GM21367 (cell line): Measurements from ENCODE around the gene MRPL50.

Source experiments
- ATAC-seq: cut with Tn5 transposase; IDR thresholded peaks from one replicate; pipeline ENCODE4 v1.9.1; 2021; ENCODE audit not compliant: unreplicated experiment

MRPL50 gene

DNA sequence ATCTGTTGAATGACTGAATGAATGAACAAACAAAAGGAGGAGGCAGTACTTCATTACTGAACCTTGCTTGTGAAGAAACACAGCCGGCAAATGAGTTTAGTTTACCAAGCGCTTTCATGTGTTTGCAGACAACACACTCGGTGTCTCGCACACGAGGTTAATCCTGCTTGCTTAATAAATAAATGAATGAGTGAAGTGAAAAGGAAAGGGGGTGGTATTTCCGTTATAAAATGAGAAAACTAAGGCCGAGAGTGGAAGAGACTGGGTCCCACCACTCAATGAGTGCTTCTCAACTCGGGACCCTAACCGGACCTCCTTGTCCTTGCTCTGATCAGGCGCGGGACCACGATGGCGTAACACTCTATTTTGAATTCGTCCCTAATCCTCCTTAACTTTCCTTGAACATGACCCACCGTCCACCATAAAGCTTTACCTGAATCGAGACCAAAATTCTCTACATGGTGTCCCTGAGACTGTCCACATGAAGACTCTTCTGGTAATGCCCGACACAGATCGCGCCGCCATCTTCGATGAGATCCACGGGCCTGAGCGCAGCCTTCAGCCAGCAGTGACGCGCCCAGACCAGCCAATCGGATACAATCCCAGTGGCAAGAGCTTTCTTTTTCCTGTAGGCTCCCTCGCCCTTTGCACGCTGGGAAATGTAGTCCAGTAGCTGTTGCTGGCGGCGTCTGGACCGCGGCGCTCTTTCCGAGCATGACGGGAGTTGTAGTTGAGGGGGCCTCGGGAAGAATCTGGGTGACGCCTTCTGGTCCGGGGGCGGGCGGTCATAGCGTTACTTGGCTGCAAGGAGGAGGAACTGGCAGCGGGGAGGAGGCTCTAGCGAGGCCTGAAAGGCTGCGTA lies at the start of gene MRPL50, which contains the start of gene ZNF189:
MRPL50 (minus strand) TSS at position 551 of the 862 bp plus-strand sequence; CDS start at position 525, 26 bp downstream.
ZNF189 (plus strand) TSS at position 784 of the 862 bp plus-strand sequence. CDS start 306 bp downstream, outside the sequence.
- ATAC-seq: peak; percentile 99

DNA sequence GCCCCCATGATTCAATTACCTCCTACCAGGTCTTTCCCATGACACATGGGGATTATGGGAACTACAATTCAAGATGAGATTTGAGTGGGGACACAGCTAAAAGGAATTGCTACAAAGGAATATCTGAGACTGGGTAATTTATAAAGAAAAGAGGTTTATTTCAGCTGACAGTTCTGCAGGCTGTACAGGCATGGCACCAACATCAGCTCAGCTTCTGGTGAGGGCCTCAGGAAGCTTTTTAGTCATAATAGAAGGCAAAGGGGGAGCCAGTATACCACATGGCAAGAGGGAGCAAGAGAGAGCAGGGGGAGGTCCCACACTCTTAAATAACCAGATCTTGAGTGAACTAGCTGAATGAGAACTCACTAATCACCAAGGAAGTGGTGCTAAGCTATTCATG lies 48.3 kb upstream of the MRPL50 start:
- ATAC-seq: no peak

DNA sequence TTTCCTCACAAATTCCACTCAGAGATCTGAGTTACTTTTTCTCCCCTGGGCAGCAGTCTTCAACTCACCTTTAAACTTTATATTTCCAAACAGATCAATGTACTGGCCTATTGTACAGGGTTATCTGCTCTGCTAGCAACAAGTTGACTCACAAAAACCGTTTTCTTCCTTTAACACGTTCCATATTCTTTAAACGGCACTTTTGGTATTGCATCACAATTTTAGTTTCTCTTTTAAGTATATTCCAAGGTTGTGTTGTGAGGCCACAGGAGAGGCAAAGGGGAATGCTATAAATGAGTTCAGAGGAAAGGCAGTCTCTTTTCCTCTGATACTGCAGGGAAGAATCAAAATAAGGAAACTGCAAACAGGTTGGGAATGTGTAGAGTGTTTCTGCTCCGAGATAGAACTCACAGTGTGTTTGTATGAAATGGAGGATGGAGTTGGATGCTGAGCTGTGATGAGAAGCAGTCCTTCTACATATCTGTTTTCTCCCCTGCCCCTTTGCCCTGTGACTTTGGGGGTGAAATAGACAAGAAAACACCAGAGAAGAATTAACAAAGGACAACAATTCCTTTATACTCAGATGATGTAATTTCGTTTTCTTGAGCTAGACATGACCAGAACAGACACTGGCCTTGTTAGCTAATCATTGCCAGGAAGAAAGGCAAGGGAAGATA lies 47.1 kb upstream of the MRPL50 start:
- ATAC-seq: no peak

DNA sequence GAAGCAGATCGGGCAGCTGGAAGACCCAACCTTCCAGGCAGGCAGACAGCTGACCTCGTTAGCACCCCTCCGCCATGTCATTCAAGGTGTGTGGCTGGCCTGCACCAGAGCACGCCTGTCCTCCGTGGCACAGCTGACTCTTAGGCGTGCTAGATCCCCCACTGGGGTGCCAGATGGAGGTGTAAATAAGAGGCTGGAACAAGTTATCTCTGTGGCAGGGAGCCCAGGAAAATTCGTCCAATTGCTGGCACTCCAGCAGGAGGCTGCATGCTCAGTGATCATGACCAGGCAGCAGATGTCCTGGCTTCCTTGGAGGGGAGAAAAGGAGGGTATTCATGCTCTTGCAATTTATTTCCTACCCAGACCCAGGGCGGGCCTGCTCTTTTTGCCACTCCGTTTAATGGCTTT lies 45.0 kb upstream of the MRPL50 start:
- ATAC-seq: no peak

DNA sequence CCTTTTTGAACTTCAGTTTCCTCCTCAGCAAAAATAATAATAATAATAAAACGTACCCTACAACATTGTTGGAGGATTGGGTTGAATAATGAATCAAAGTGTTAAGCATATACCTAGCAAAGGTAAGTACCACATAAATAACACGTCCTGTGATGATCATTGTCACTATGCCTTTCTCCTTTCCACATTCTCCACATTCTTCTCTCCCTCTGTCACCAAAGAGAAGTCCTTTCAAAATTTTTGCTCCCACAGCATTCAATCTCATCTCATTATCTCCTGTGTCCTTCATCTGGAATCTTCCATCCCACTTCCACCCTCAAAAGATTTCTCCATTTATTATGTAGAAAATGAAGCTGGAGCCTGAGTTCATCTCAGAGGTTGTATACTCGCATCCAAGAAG lies 44.3 kb upstream of the MRPL50 start:
- no peak for ATAC-seq

DNA sequence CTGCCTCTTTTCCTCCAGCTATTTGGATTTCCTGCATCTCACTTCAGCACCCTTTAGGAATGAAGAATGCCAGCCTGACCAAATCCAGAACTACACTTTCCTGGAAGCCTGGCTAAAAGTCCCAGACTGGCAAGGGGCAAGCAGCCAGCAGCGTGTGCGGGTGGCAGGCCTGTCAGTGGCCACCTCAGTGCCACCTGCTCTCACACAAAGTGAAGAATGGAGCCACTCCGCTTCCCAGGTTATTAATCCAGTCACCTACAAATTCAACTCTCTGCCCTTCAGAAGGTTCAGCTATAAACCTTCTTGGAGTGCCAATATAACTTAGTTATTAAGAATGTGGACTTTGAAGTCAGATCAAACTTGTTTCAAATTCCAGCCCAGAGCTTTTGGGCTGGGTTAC lies 43.9 kb upstream of the MRPL50 start:
- ATAC-seq: no peak

DNA sequence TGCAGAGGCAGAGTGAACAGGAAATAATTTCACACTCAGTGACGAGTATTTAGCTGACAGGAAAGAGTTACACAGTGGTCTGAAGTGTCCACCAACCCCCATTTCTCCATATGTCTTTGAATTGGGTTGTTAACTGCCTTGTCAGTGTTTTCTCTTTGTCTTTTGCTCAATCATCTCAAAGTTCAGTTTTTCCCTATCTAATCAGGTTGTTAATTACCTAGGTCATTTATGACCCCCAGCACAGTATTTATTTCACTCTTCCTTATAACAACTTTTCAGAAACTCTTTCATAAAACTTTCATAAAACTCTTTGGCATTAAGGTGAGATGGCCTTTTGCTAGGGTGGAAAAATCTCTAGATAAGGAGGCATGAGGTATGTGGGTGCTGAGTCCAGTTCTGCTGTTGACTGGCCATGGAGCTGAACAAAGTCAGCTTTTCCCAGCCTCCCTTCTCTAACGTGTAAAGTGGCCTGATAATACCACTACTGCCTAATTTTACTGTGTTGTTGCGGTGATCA lies 42.4 kb upstream of the MRPL50 start:
- ATAC-seq: no peak

DNA sequence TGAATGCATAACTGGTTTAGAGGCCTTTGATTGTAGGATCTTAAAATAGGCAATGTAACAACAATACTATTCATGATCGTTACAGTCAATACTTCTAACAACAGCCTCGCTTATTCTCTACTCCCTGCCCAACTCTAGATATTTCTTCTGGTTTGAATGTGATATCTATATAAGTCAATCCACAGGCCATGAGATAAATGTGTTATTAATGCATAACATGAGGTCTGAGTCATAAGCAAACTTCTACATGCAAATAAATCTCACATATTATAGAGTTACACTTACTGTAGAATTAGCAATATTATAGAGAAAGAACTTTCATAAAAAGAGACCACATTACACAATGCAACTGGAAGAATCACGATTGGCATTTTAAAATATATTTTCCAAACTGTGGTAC lies 40.1 kb upstream of the MRPL50 start:
- ATAC-seq: no peak

DNA sequence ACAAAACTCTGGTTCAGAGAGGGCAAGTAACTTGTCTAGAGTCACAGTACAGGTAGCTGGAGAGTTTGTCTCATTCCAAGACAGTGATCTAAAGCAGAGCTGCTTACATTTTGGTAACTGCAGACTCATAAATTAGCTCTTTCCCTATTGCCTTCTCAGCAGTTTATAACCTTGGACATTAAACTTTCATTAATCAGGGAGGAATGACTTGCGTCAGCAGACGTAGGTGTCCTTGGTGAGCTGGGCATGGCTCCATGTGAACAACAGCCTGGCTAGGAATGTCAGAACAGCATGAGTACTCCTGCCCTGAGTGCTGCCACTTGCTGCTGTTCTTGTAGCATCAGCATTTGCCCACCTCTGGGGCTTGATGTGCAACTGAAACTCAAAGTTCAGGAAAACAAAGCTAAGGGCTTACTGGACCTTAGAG lies 39.4 kb upstream of the MRPL50 start:
- ATAC-seq: no peak

DNA sequence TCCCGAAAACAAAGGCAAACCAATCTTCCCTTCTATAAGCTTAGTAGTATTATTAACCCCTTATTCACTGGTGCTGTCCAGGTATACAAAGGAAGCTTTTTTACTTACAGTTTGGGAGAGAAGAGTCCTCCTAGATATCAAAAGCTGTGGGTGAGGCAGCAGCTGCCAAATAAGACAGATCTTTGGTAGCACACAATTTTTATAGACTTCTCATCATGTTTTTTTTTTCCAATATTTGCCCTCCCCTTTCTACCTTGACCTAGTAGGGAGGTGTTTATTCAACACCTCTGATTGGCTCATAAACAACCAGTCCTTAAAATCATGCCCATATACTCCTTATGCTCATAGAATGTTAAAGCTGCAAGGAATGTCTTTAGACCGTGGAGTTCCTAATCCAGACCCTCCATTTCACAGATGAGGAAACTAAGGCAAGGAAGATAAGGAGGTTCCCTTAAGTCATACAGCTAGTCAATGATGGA lies 37.2 kb upstream of the MRPL50 start, which contains the start of gene ALDOB:
ALDOB (minus strand) TSS at position 174 of the 479 bp plus-strand sequence. CDS start 4,887 bp downstream, outside the sequence.
- no peak for ATAC-seq

DNA sequence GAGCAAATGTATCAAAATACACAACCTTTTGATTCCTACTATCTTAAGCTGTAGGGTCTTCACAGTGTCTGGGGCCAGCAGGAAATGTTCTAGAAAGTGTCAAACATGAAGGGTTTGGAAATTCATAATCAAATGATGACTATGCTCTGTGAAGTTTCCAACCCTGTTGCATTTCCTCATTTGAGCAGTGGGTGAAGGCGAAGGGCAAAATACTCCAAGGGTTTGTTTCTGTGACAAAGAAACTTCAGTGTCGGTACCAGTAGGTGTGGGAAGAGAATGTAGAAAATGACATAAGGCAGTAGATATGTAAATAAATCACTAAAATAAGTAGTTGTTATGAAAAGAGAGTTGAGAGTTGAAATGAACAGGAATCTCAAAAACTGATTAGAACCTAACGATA lies 36.6 kb upstream of the MRPL50 start:
- ATAC-seq: no peak

DNA sequence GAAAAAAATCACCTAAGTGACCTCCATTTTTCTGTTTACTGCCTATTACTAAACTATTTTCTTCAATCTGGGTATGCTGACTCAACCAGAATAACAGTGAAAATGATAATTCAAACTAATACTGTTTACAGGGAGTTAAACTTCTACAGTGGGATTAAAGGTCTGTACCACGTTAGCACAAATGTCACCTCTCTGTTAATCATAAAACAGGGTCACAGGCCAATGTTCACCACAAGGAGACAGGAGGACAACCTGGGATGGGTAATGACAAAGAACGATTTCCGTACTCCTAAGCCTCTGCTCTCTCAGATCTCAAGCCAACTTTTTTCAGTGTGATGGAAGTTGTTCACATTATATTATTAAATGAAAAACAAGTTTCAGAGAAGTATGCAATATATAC lies 34.8 kb upstream of the MRPL50 start:
- ATAC-seq: no peak

DNA sequence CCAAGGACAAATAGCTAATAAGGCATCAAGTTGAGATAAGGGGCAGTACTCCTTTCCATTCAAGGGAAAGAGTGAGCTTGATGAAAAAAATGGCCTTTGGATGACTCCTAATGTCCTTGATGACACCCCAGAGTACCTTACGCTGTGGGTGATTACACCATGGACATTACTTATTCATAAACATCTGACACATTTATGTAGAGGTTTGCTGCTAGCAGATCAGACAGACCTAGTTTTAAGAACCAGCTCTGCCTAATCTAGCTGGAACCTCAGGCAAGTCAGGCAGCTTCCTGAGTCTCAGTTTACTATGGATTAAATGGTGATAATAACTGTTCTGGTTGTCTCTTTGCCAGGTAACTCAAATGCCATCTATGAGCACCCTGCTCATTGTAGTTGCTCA lies 34.3 kb upstream of the MRPL50 start:
- ATAC-seq: no peak

DNA sequence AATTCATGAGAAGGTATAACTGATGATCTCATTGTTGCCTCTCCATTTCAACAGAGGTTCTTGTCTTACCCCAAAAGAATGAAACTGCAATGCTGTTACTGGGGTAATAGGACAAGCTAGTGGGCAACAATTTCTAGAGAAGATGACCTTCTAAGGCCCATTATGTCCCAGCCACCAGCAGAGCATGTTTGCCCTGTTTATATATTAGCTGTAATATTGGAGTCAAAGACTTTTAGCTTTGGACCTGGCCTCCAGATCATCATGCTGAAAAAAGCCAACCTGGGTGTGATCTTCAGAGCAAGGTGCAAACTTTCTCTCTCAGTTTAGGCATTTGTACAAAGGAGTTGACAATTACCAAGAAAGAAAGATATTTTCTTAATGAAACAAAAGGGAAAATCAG lies 33.8 kb upstream of the MRPL50 start:
- ATAC-seq: no peak

DNA sequence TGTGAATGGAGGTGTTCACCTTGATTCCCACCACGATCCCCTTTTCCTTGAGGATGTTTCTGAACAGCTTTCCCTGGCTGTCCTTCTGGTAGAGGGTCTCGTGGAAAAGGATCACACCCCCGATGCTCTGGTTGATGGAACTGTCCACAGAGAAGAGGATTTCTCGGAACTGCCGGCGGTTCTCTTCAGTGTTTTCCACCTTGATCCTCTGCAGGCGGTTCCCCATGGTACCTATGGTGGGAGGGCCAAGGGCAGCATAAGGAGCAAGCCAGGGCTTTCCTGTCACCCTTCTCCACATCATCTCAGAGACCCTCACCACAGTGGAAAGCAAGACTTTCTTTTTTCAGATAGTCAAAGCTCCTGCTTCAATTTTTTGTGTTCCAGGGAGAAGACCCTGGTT lies 31.3 kb upstream of the MRPL50 start:
- ATAC-seq: no peak

DNA sequence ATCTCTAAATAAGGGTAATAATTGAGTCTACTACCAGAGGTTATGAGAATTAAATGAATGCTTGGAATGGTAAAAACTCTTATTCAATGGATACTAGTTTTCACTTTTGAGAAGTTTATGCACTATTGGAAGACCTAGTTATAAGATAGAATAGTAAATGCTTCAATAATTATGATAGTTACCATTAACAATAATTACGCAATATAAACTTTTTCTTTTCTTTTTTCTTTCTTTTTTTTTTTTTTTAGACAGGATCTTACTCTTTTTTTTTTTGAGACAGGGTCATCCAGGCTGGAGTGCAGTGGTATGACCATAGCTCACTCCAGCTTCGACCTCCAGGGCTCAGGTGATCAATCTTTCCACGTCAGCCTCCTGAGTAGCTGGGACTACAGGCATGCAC lies 30.5 kb upstream of the MRPL50 start:
- ATAC-seq: no peak

DNA sequence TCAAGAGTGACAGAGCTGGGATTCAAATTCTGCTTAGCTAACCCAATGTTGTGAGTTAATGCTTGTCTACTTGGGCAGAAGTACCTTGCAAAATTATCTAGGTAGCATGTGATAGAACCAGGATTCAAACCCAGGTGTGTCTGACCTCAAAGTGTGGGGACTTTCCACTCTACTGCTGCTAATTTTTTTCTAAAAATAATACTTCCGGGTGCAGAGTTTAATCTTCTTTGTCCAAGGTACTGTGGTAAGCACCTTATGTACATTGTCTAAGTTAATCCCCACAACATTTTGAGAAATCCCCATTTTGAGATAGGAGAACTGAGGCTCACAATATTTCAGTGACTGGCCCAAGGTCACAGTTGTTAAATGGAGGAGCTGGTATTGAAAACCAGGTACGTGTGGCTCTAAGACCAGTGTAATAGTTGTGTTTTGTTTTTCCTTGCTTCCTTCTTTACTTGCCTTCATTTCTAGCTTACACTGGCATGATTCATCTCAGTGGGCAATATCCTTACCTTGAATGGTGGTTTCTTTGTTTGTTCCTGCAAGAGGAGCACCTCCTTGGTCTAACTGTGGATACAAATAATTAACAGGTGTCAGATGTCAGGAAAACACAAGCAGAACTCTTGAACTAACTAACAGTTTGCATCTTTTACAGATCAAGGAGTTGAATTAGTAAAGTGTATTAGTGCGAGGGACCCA lies 29.7 kb upstream of the MRPL50 start:
- peak; percentile 47 for ATAC-seq

DNA sequence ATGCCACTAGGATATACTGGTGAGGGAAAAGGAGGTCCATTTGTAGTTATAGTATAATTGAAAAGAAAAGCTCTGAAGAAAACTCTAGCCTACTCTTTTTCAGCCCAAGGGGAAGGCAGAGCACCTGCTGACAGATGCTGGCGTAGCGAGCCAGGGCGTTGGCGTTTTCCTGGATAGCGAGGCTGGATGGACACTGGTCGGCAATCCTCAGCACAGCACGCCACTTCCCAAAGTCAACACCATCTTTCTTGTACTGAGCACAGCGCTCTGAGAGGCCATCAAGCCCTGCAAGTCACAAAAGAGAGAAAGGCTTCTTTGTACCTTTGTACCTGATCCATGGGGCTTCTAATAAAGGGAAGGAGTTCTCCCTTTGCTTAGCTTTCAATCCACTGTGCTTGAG lies 28.9 kb upstream of the MRPL50 start:
- ATAC-seq: no peak

DNA sequence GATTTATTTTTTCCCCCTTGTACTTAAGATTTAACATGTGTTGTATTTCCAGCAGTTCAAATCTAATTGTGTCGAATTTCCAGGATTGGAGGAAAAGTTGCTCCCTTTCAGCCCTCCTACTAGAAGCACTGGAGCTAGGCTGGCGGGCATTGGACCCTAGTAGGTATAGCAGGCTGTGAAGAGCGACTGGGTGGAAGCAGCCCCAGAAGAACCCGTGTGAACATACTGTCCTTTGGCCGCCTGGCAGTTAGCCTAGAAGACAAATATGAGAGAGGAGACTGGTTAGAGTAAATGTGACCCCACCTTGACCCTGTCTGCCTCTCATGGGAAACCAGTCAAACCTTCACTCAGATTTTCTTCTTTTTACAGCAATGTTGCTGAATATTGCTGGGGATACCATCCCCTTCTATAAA lies 23.2 kb upstream of the MRPL50 start:
- ATAC-seq: no peak

DNA sequence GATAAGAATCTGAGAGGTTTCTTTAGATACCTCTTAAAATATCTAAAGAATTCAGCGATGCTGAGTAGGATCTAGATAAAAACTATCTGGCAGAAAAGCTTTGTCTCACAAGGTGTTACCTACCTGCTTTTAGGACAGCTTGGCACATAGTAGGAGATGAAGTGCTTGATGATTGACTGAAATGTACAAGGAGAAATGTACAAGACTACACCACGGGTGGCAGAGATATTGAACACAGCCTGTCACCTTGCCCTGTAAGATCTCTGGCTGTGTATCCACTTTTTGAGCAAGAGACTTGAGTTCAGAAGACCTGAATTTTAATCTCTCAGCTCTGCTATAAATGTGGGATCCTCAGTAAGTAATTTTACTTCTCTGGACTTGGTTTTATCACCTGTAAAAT lies 21.4 kb upstream of the MRPL50 start:
- ATAC-seq: no peak
